Thoracic aorta (tissue), 2 donors: ENCODE measurements around the gene SEC14L2. TPM values are rescaled to one million over a fixed set of nuclear protein-coding genes. Genes with fewer than 3 reads are reported as not detected.

Experiments
- ATAC-seq: fragments of 150-250 bp; one replicate; pipeline ENCODE4 v1.8.0; 2017; ENCODE audit warnings: low read depth; ENCODE audit not compliant: insufficient number of reproducible peaks, low FRiP score
- DNase-seq: peaks from one replicate; pipeline ENCODE4 v3.0.0-alpha.2; 2020; ENCODE audit warnings: low spot score
- H3K27ac ChIP-seq, 2 donors: fragments of 200-600 bp; sonication (generic); 1 replicate in 1 of 2; 2 replicates in 1 of 2; pipeline ENCODE4 v1.5.1; 2016; ENCODE audit warnings: mild to moderate bottlenecking in 2 of 2, moderate library complexity in 2 of 2
- H3K27me3 ChIP-seq: fragments of 200-600 bp; sonication (generic); replicated peaks from 2 replicates; pipeline ENCODE4 v1.6.0; 2016; ENCODE audit warnings: mild to moderate bottlenecking; ENCODE audit not compliant: insufficient read depth
- H3K36me3 ChIP-seq: fragments of 200-600 bp; sonication (generic); one replicate; pipeline ENCODE4 v1.5.1; 2016
- H3K4me1 ChIP-seq, 2 donors: fragments of 200-600 bp; sonication (generic); 1 replicate in 1 of 2; 2 replicates in 1 of 2; pipeline versions ENCODE4 v1.5.1 to v1.6.0; 2016; ENCODE audit warnings: low read depth in 2 of 2, mild to moderate bottlenecking in 1 of 2; ENCODE audit not compliant: control insufficient read depth in 1 of 2
- H3K4me3 ChIP-seq: fragments of 200-600 bp; sonication (generic); 2 replicates; pipeline ENCODE4 v1.5.1; 2016; ENCODE audit warnings: mild to moderate bottlenecking
- H3K9me3 ChIP-seq: fragments of 200-600 bp; sonication (generic); 2 replicates; pipeline ENCODE4 v1.5.1; 2016
- CTCF ChIP-seq: fragments of 200-600 bp; sonication (generic); IDR thresholded peaks from one replicate; pipeline ENCODE4 v1.5.1; 2019; ENCODE audit warnings: antibody characterized with exemption
- total RNA-seq, 2 donors: library from RNA; depleted of rRNA; stranded (reverse); fragments of >200 nt; gene quantifications; one replicate each; pipeline versions ENCODE4 v1.1.0 to v1.2.3, GENCODE V29; 2016

The SEC14L2 gene
- total RNA-seq, 2 donors from 2014 or later = 6.4 to 18.3 TPM

- H3K9me3 ChIP-seq = no peaks in the 10 kb centered on the region
- H3K36me3 ChIP-seq = peaks cover 13% of the 10 kb centered on the region
- H3K27ac ChIP-seq = peak overlapping the region; percentile 97 to 98
- H3K27me3 ChIP-seq = no peaks in the 10 kb centered on the region
- ATAC-seq = peak; percentile 18
- peak; percentile 72 for DNase-seq
- peak overlapping the region; percentile 83 for H3K4me3 ChIP-seq
- H3K4me1 ChIP-seq = peaks cover 19 to 53% of the 10 kb centered on the region in 2 donors
- no peak for TF ChIP-seq CTCF
Observed at GRCh38 chr22:30422481-30423300, 25.9 kb downstream of the SEC14L2 start.

DNA sequence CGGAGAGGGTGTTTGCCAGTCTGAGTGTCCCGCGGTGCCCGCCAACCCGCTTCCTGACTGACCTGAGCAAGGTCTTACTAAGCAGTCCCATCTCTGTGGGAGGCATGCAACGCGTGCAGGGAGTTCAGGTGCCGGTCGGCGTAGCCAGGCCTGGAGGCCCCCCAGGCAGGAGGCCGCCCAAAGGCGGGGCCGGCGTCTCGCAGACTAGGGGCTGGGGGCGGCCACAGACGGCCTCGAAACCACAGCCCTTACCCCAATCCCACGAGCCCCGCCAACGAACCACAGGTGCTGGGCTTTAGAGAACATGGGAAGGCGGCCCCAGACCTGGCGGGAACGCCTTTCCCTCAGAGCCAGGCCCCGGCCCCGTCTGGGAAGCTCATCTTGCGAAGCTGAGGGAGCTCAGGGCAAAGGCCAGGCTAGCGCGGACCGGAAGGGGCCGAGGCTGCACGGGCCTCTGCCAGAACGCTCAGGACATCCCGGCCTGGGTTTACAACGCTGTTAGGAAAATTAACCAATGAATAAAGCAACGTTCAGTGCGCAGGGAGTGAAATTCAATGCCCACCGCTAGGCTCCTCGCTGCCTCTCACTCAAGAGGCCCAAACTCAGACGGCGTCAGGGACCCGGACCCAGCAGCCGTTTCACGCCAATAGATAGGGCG, 26.6 kb downstream of the SEC14L2 start:
- H3K36me3 ChIP-seq = peaks cover 6% of the 10 kb centered on the region
- TF ChIP-seq CTCF = peak; percentile 7
- no peaks in the 10 kb centered on the region for H3K9me3 ChIP-seq
- H3K27me3 ChIP-seq = no peaks in the 10 kb centered on the region
- DNase-seq (no peak), ATAC-seq (peak; percentile 37)
- H3K27ac ChIP-seq = peak overlapping the region; percentile 97 to 98
- peak overlapping the region; percentile 83 for H3K4me3 ChIP-seq
- peaks cover 19 to 53% of the 10 kb centered on the region in 2 donors for H3K4me1 ChIP-seq

DNA sequence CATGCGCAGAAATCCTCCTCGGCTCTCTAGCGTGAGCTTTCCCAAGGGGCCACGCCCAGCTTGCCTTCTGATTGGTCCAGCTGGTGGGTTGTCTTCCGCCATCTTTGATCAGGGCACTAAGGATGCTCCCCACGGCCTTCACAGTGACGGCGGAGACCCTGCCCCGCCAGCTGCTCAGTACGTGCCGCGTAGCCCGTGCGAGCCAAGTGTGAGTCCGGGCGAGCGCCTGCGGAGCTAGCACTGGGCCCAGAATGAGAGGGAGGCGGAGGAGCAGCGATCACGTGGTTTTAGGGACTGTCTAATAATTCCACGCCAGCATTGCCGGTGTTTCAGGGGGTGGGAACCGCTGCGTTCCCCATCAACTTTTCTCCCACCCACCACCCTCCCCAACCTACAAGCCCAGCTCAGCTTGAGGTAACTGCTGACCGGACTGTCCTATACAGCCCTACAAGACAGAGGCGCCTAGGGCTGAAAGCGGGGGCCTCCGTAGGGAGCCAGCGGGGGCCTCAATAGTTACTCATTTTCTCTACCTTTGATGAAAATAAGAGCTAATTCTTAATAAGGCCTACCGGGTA, 27.2 kb downstream of the SEC14L2 start:
- Histone ChIP-seq H3K9me3 (no peaks in the 10 kb centered on the region), H3K4me3 (peak overlapping the region; percentile 83), H3K36me3 (peaks cover under 1% of the 10 kb centered on the region), H3K27ac (peak overlapping the region; percentile 97 to 98), H3K27me3 (no peaks in the 10 kb centered on the region), H3K4me1 (peaks cover 19 to 53% of the 10 kb centered on the region in 2 donors)
- peak; percentile 86 for ATAC-seq
- TF ChIP-seq CTCF = no peak
- peak; percentile 97 for DNase-seq

- Histone ChIP-seq H3K4me1 (peaks cover 19 to 53% of the 10 kb centered on the region in 2 donors), H3K36me3 (no peaks in the 10 kb centered on the region), H3K27ac (peak overlapping the region; percentile 97 to 98), H3K4me3 (peak overlapping the region; percentile 83), H3K27me3 (no peaks in the 10 kb centered on the region), H3K9me3 (no peaks in the 10 kb centered on the region)
- ATAC-seq = no peak
- TF ChIP-seq CTCF = no peak
- no peak for DNase-seq
Observed at GRCh38 chr22:30424534-30425326, 27.9 kb downstream of the SEC14L2 start.

DNA sequence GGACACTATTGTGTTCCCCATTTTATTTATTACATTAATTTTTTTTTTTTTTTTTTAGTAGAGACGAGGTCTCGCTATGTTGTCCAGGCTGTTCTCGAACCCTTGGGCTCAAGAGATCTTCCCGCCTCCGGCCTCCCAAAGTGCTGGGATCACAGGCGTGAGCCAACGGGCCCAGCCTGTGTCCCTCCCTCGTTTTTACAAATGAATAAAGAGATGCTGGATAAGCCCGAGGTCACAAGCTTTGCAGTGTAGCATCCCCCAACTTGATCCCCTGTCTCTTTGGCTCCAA, 28.5 kb downstream of the SEC14L2 start:
- no peaks in the 10 kb centered on the region for H3K9me3 ChIP-seq
- peaks cover 19 to 49% of the 10 kb centered on the region in 2 donors for H3K4me1 ChIP-seq
- H3K4me3 ChIP-seq = peak overlapping the region; percentile 83
- DNase-seq (no peak), ATAC-seq (no peak)
- TF ChIP-seq CTCF = no peak
- H3K27ac ChIP-seq = peak overlapping the region in 1 of 2 donors; percentile 62
- no peaks in the 10 kb centered on the region for H3K27me3 ChIP-seq
- H3K36me3 ChIP-seq = no peaks in the 10 kb centered on the region
